Metanephros (tissue), 1 donor: ENCODE measurements around the gene ADGRD2. TPM values are rescaled to one million over a fixed set of nuclear protein-coding genes. Genes with fewer than 3 reads are reported as not detected.

ENCODE experiments used
- total RNA-seq: library from RNA; depleted of rRNA; stranded (reverse); fragments of >200 nt; gene quantifications from one replicate; pipeline ENCODE4 v1.2.3, GENCODE V29; 2014

The ADGRD2 gene, protein sequence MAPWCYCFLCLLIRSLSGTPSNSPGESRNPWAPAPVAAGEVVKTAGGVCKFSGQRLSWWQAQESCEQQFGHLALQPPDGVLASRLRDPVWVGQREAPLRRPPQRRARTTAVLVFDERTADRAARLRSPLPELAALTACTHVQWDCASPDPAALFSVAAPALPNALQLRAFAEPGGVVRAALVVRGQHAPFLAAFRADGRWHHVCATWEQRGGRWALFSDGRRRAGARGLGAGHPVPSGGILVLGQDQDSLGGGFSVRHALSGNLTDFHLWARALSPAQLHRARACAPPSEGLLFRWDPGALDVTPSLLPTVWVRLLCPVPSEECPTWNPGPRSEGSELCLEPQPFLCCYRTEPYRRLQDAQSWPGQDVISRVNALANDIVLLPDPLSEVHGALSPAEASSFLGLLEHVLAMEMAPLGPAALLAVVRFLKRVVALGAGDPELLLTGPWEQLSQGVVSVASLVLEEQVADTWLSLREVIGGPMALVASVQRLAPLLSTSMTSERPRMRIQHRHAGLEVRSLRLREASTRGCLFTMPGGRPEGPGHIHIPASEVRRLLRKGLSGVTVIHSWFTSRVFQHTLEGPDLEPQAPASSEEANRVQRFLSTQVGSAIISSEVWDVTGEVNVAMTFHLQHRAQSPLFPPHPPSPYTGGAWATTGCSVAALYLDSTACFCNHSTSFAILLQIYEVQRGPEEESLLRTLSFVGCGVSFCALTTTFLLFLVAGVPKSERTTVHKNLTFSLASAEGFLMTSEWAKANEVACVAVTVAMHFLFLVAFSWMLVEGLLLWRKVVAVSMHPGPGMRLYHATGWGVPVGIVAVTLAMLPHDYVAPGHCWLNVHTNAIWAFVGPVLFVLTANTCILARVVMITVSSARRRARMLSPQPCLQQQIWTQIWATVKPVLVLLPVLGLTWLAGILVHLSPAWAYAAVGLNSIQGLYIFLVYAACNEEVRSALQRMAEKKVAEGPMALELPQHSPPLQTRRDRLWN
- not detected for total RNA-seq

DNA sequence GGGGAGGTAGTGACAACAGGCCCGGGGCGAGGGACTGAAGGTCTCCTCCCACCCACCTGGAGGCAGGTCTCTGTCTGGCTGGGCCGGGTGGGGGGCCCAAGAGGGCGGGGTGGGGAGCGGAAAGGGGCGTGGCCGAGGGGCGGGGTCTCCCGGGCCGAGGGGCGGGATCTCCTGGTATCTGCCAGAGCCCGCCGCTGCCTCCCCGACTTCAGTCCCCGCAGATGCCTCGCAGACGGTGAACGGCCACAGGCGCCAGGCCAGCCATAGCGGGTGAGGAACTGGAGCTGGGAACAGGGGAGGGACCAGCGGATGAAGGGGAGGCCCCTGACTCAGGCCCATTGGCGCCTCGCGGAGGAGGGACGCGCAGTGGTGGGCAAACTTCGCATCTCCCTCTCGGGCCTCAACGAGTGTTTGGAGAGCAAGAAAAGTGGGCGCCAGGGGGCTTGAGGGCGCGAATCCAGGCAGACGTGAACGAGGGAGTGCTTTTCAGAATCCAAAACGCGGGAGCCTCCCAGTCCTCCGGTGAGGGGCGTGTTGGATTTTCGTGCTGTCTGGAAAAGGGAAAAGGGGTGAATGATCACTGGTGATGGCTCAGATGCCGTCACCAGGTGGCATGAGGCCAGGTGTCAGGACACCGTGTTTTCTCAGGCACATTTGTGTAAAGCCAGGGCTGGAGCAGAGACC lies at the start of gene ADGRD2:
Gene ADGRD2 (plus strand): TSS at position 211 of the 684 bp plus-strand sequence. CDS start 1,216 bp downstream, outside the sequence.

DNA sequence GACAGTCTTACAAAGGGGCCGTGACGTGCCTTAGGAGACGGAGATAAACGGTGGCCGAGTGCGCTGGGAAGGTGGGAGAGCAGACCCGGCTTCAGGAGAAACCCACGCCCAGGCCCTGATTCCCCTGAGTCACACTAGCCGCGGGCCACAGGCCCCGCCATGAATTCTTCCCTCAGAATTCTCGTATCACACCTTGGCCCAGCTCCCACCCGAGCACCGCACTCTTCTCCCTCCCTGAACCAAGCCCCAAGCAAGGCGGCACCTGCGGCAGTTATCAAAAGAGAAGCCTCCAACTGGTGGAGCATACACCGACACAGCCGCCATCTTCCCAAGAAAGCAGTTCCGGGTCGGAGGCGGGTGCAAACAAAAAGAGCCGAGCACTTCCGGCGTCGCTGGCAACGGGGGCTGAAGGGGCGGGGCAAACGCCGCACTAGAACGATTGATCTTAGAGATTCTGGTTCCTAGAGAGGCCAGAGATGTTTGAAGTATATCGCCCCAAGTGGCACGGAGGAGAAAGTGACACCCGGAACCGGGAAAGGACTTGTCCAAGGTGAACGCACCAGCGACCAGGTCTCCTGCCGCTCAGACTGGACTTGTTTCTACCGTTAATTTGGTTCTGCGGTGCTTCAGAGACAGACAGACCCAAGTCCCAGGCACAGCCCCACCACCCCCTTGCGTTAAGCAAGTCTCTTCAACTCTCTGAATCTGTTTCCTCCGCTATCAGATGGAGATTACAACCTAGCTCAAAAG lies 35.0 kb upstream of the ADGRD2 start, which contains the start of gene PSMB7:
Gene PSMB7 (minus strand): TSS at position 341 of the 750 bp plus-strand sequence. CDS start 17 bp downstream, at position 324.

DNA sequence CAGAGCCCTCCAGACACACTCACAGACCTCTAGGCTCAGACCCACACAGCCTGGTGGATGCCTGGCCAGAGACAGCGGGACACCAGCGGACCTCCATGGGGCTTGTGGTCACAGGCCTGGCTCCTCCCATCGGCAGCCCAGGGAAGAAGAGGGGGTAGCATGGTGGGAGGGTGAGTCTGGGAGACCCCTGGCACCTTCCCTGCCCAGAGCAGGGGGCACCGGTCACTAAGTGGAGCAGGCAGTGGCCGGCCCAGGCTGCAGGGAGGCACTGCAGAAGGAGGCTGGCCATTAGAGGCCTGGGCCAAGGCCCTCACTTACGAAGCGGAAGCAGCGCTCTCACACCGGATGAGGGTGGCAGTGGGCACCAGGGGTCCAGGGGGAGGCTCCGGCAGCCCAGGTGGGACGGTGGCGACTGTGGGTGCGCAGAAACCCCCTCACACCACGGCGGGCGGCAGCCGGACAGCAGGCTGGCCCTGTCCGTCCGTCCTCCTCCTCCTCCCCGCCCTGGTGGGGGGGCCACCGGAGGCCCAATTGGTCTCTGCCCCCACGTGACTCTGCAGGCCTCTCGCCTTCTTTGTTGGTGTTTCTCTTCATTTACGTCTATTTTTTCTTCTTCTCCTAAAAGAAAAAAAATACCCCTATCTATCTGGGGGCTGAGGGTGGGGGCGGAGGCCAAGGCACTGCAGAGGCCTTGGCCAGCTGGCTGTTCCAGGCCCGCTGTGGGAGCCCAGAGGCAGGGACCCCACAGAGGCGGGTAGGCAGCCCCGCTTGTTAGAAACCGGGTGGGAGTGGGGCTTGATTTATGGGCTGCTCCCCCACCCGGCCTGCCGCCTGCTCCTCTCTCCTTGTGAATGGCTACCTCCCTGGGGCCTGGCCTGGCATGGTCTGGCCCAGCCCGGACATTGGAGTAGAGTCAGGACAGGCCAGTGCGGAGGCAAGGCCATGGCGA lies 57.0 kb downstream of the ADGRD2 start, which contains the start of gene NR5A1:
Gene NR5A1 (minus strand): TSS at position 469 of the 949 bp plus-strand sequence. CDS start 4,004 bp downstream, outside the sequence.

Other genes starting within 250 kb of the ADGRD2 start
- 40.2 TPM for gene NEK6, start 192.5 kb upstream of the ADGRD2 start, total RNA-seq
- gene PSMB7, start 35.0 kb upstream of the ADGRD2 start, total RNA-seq, result 124 TPM
- gene NR5A1, start 56.9 kb downstream of the ADGRD2 start, total RNA-seq, result 0.12 TPM